Measurements from ENCODE around the gene MAL.

Gene MAL

GRCh38 chr2:94996305-94997100, 29.0 kb upstream of the MAL start:
- no peak for DNase-seq (ENCODE audit: low read depth in 2 of 2)

GRCh38 chr2:94997981-94998930, 27.3 kb upstream of the MAL start:
- no peak for DNase-seq (ENCODE audit: low read depth in 2 of 2)

- no peak for DNase-seq (ENCODE audit: low read depth in 2 of 2)
These were observed 26.1 kb upstream of the MAL start for GRCh38 chr2:94999431-94999883.

GRCh38 chr2:95001051-95001562, 24.4 kb upstream of the MAL start:
- DNase-seq (ENCODE audit: low read depth in 2 of 2), result no peak

GRCh38 chr2:95001701-95002100, 23.8 kb upstream of the MAL start:
- DNase-seq (ENCODE audit: low read depth in 2 of 2), result no peak

- DNase-seq (ENCODE audit: low read depth in 2 of 2), result no peak
These were observed 23.0 kb upstream of the MAL start for GRCh38 chr2:95002498-95002897.

GRCh38 chr2:95004287-95004686, 21.2 kb upstream of the MAL start:
- DNase-seq (ENCODE audit: low read depth in 2 of 2), result no peak

GRCh38 chr2:95004711-95005110, 20.8 kb upstream of the MAL start:
- DNase-seq (ENCODE audit: low read depth in 2 of 2), result no peak

GRCh38 chr2:95005726-95006125, 19.8 kb upstream of the MAL start:
- no peak for DNase-seq (ENCODE audit: low read depth in 2 of 2)

- no peak for DNase-seq (ENCODE audit: low read depth in 2 of 2)
These were observed 18.9 kb upstream of the MAL start for GRCh38 chr2:95006588-95006987.

GRCh38 chr2:95007031-95007609, 18.4 kb upstream of the MAL start:
- no peak for DNase-seq (ENCODE audit: low read depth in 2 of 2)

- no peak for DNase-seq (ENCODE audit: low read depth in 2 of 2)
These were observed 17.7 kb upstream of the MAL start for GRCh38 chr2:95007822-95008221.

GRCh38 chr2:95008306-95008705, 17.2 kb upstream of the MAL start:
- no peak for DNase-seq (ENCODE audit: low read depth in 2 of 2)

GRCh38 chr2:95008996-95009395, 16.5 kb upstream of the MAL start:
- DNase-seq (ENCODE audit: low read depth in 2 of 2), result no peak

- DNase-seq (ENCODE audit: low read depth in 2 of 2), result no peak
These were observed 16.1 kb upstream of the MAL start for GRCh38 chr2:95009412-95009811.

GRCh38 chr2:95010126-95010525, 15.4 kb upstream of the MAL start:
- no peak for DNase-seq (ENCODE audit: low read depth in 2 of 2)

- DNase-seq (ENCODE audit: low read depth in 2 of 2), result no peak
These were observed 14.8 kb upstream of the MAL start for GRCh38 chr2:95010718-95011117.

- DNase-seq (ENCODE audit: low read depth in 2 of 2), result no peak
These were observed 12.5 kb upstream of the MAL start for GRCh38 chr2:95012881-95013550.

GRCh38 chr2:95013726-95014125, 11.8 kb upstream of the MAL start:
- no peak for DNase-seq (ENCODE audit: low read depth in 2 of 2)

GRCh38 chr2:95014126-95014708, 11.3 kb upstream of the MAL start:
- no peak for DNase-seq (ENCODE audit: low read depth in 2 of 2)

GRCh38 chr2:95015261-95015912, 10.1 kb upstream of the MAL start:
- peak in 1 of 2 donors; percentile 11 for DNase-seq (ENCODE audit: low read depth in 2 of 2)
